ENCODE results near the gene PGM1. TPM values are rescaled to one million over a fixed set of nuclear protein-coding genes. Genes with fewer than 3 reads are reported as not detected.

PGM1 gene
- total RNA-seq, 1 donor from 2014 or later = 36.9 TPM

- Histone ChIP-seq H3K4me2 (ENCODE audit: low read length) (no peak overlapping the region), H3K27me3 (ENCODE audit: insufficient read depth, low read length) (no peaks in the 10 kb centered on the region), H3K27ac (ENCODE audit: low read depth, low read length) (no peak overlapping the region), H3K9ac (ENCODE audit: low read length) (no peak overlapping the region), H3K4me1 (ENCODE audit: insufficient read depth, low read length) (peaks cover 4% of the 10 kb centered on the region), H3K4me3 (ENCODE audit: insufficient read depth, low read depth, low read length) (no peak overlapping the region), H3K9me3 (ENCODE audit: insufficient read depth, low read depth, low read length) (no peaks in the 10 kb centered on the region), H2AFZ (ENCODE audit: low read depth, low read length) (no peak overlapping the region), H3K79me2 (ENCODE audit: insufficient read depth, low read length) (no peaks in the 10 kb centered on the region), H3K36me3 (ENCODE audit: insufficient read depth, low read length) (no peaks in the 10 kb centered on the region), H4K20me1 (ENCODE audit: insufficient read depth, low read length) (no peaks in the 10 kb centered on the region)
- TF ChIP-seq EZH2 (IDR thresholded peaks at IDR 0.05; ENCODE audit: insufficient read depth, low read length) (no peak), CTCF (IDR thresholded peaks at IDR 0.05; ENCODE audit: insufficient read depth, low read depth, low read length) (no peak)
- FAIRE-seq (no peak), DNase-seq (ENCODE audit: low read depth) (peak; percentile 53)
- no peak overlapping the region for H3K27ac Mint-ChIP-seq (ENCODE audit: unreplicated experiment)
- H3K36me3 Mint-ChIP-seq (ENCODE audit: low read depth, unreplicated experiment) = no peaks in the 10 kb centered on the region
- H3K9me3 Mint-ChIP-seq (ENCODE audit: unreplicated experiment) = no peaks in the 10 kb centered on the region
- no peaks in the 10 kb centered on the region for H3K27me3 Mint-ChIP-seq (ENCODE audit: low read depth, unreplicated experiment)
- no peaks in the 10 kb centered on the region for H3K4me1 Mint-ChIP-seq (ENCODE audit: low read depth, unreplicated experiment)
- no peak overlapping the region for H3K4me3 Mint-ChIP-seq (ENCODE audit: unreplicated experiment)
These were observed 3.0 kb upstream of the PGM1 start for GRCh38 chr1:63590166-63590560.

GRCh38 chr1:63592536-63593302, 492 bp upstream of the PGM1 start:
- Histone ChIP-seq H4K20me1 (ENCODE audit: insufficient read depth, low read length) (peaks cover 9% of the 10 kb centered on the region), H3K9ac (ENCODE audit: low read length) (peak overlapping the region; percentile 83), H3K79me2 (ENCODE audit: insufficient read depth, low read length) (no peaks in the 10 kb centered on the region), H3K4me1 (ENCODE audit: insufficient read depth, low read length) (peaks cover 4% of the 10 kb centered on the region), H2AFZ (ENCODE audit: low read depth, low read length) (peak overlapping the region; percentile 96), H3K27ac (ENCODE audit: low read depth, low read length) (no peak overlapping the region), H3K36me3 (ENCODE audit: insufficient read depth, low read length) (no peaks in the 10 kb centered on the region), H3K9me3 (ENCODE audit: insufficient read depth, low read depth, low read length) (no peaks in the 10 kb centered on the region), H3K4me2 (ENCODE audit: low read length) (peak overlapping the region; percentile 94), H3K27me3 (ENCODE audit: insufficient read depth, low read length) (no peaks in the 10 kb centered on the region), H3K4me3 (ENCODE audit: insufficient read depth, low read depth, low read length) (peak overlapping the region; percentile 74)
- H3K27me3 Mint-ChIP-seq (ENCODE audit: low read depth, unreplicated experiment) = no peaks in the 10 kb centered on the region
- FAIRE-seq (no peak), DNase-seq (ENCODE audit: low read depth) (no peak)
- TF ChIP-seq EZH2 (IDR thresholded peaks at IDR 0.05; ENCODE audit: insufficient read depth, low read length) = no peak
- TF ChIP-seq CTCF (IDR thresholded peaks at IDR 0.05; ENCODE audit: insufficient read depth, low read depth, low read length) = no peak
- peak overlapping the region; percentile 91 for H3K4me3 Mint-ChIP-seq (ENCODE audit: unreplicated experiment)
- H3K4me1 Mint-ChIP-seq (ENCODE audit: low read depth, unreplicated experiment) = no peaks in the 10 kb centered on the region
- peak overlapping the region; percentile 34 for H3K27ac Mint-ChIP-seq (ENCODE audit: unreplicated experiment)
- no peaks in the 10 kb centered on the region for H3K36me3 Mint-ChIP-seq (ENCODE audit: low read depth, unreplicated experiment)
- H3K9me3 Mint-ChIP-seq (ENCODE audit: unreplicated experiment) = no peaks in the 10 kb centered on the region
